Karpas-422 (cell line): ENCODE measurements around the gene SPATA21. TPM values are rescaled to one million over a fixed set of nuclear protein-coding genes. Genes with fewer than 3 reads are reported as not detected.

Experiments
- DNase-seq: peaks from one replicate; pipeline ENCODE4 v3.0.0-alpha.2; 2015
- H2AFZ ChIP-seq: fragments of 200-600 bp; sonication (generic); 2 replicates; pipeline ENCODE4 v1.6.1; 2014; ENCODE audit warnings: antibody characterized with exemption, low read length, mixed read lengths
- H3K27ac ChIP-seq: fragments of 200-600 bp; sonication (generic); 2 replicates; pipeline ENCODE4 v1.5.1; 2014; ENCODE audit warnings: mild to moderate bottlenecking, low read length, moderate library complexity
- H3K27me3 ChIP-seq: fragments of 200-600 bp; sonication (generic); 2 replicates; pipeline ENCODE4 v1.6.1; 2014; ENCODE audit warnings: low read length, mixed read lengths
- H3K36me3 ChIP-seq: fragments of 200-600 bp; sonication (generic); 2 replicates; pipeline ENCODE4 v1.6.1; 2014; ENCODE audit warnings: low read length, mixed read lengths; ENCODE audit not compliant: insufficient read depth
- H3K4me1 ChIP-seq: fragments of 200-600 bp; sonication (generic); 2 replicates; pipeline ENCODE4 v1.6.1; 2014; ENCODE audit warnings: mild to moderate bottlenecking, low read length, mixed read lengths
- H3K4me2 ChIP-seq: fragments of 200-600 bp; sonication (generic); 2 replicates; pipeline ENCODE4 v1.6.1; 2014; ENCODE audit warnings: low read length, low read depth, mild to moderate bottlenecking; ENCODE audit not compliant: poor library complexity, severe bottlenecking
- H3K4me3 ChIP-seq: fragments of 200-600 bp; sonication (generic); 2 replicates; pipeline ENCODE4 v1.5.1; 2014; ENCODE audit warnings: mild to moderate bottlenecking, antibody characterized with exemption, low read length, mixed read lengths
- H3K79me2 ChIP-seq: fragments of 200-600 bp; sonication (generic); 2 replicates; pipeline ENCODE4 v1.6.1; 2014; ENCODE audit warnings: mild to moderate bottlenecking, low read length, mixed read lengths
- H3K9ac ChIP-seq: fragments of 200-600 bp; sonication (generic); 2 replicates; pipeline ENCODE4 v1.6.0; 2014; ENCODE audit warnings: low read length
- H3K9me2 ChIP-seq: fragments of 200-600 bp; sonication (generic), shearing (Covaris generic); replicated peaks from 2 replicates; pipeline ENCODE4 v1.6.0; 2014; ENCODE audit warnings: mild to moderate bottlenecking, low read length, moderate library complexity; ENCODE audit not compliant: insufficient read depth
- H3K9me3 ChIP-seq: fragments of 300-700, 200-600 bp; sonication (generic); 2 replicates; pipeline ENCODE4 v1.6.1; 2014; ENCODE audit warnings: low read length, mixed read lengths
- H4K20me1 ChIP-seq: fragments of 200-600 bp; sonication (generic); 2 replicates; pipeline ENCODE4 v1.6.1; 2014; ENCODE audit warnings: mild to moderate bottlenecking, antibody characterized with exemption, low read length, low read depth; ENCODE audit not compliant: insufficient read depth
- total RNA-seq: library from RNA; depleted of rRNA; stranded (reverse); fragments of >200 nt; shearing (Covaris generic); gene quantifications from 2 replicates; pipeline ENCODE4 v1.2.3, GENCODE V29; 2014; ENCODE audit warnings: low replicate concordance

Gene SPATA21
- total RNA-seq, 1 experiment from 2014 or later: 1.2 TPM

- Histone ChIP-seq H3K27me3 (no peaks in the 10 kb centered on the region), H4K20me1 (peaks cover 42% of the 10 kb centered on the region), H3K79me2 (peaks cover 100% of the 10 kb centered on the region), H3K9me2 (no peaks in the 10 kb centered on the region), H3K4me1 (no peaks in the 10 kb centered on the region), H3K4me3 (no peak overlapping the region), H3K4me2 (no peak overlapping the region), H2AFZ (no peak overlapping the region), H3K27ac (no peak overlapping the region), H3K9me3 (no peaks in the 10 kb centered on the region), H3K9ac (no peak overlapping the region), H3K36me3 (no peaks in the 10 kb centered on the region; the same call in none of the 2 replicates)
- DNase-seq: no peak
These were observed 58.8 kb downstream of the SPATA21 start for GRCh38 chr1:16378443-16378842.

- Histone ChIP-seq H3K27me3 (no peaks in the 10 kb centered on the region), H4K20me1 (peaks cover 42% of the 10 kb centered on the region), H3K36me3 (peaks cover 3% of the 10 kb centered on the region), H3K9me3 (no peaks in the 10 kb centered on the region), H3K9me2 (no peaks in the 10 kb centered on the region), H3K4me1 (no peaks in the 10 kb centered on the region), H3K4me2 (no peak overlapping the region), H3K4me3 (no peak overlapping the region), H3K9ac (no peak overlapping the region), H2AFZ (no peak overlapping the region), H3K79me2 (peaks cover 99% of the 10 kb centered on the region), H3K27ac (no peak overlapping the region)
- no peak for DNase-seq
These were observed 60.3 kb downstream of the SPATA21 start for GRCh38 chr1:16376971-16377370.

- Histone ChIP-seq H3K4me1 (no peaks in the 10 kb centered on the region), H4K20me1 (peaks cover 44% of the 10 kb centered on the region), H3K4me2 (no peak overlapping the region), H2AFZ (no peak overlapping the region), H3K36me3 (peaks cover 3% of the 10 kb centered on the region), H3K27ac (no peak overlapping the region), H3K9ac (no peak overlapping the region), H3K27me3 (no peaks in the 10 kb centered on the region), H3K9me2 (no peaks in the 10 kb centered on the region), H3K79me2 (peaks cover 99% of the 10 kb centered on the region), H3K4me3 (no peak overlapping the region), H3K9me3 (no peaks in the 10 kb centered on the region)
- no peak for DNase-seq
These were observed 61.5 kb downstream of the SPATA21 start for GRCh38 chr1:16375521-16376340.

- Histone ChIP-seq H3K36me3 (peaks cover 5% of the 10 kb centered on the region), H3K4me3 (no peak overlapping the region), H3K27ac (no peak overlapping the region), H3K79me2 (peaks cover 99% of the 10 kb centered on the region), H4K20me1 (peaks cover 42% of the 10 kb centered on the region), H2AFZ (no peak overlapping the region), H3K9me2 (no peaks in the 10 kb centered on the region), H3K27me3 (no peaks in the 10 kb centered on the region), H3K4me1 (peaks cover 2% of the 10 kb centered on the region), H3K9ac (no peak overlapping the region), H3K4me2 (no peak overlapping the region), H3K9me3 (no peaks in the 10 kb centered on the region)
- DNase-seq: no peak
These were observed 63.0 kb downstream of the SPATA21 start for GRCh38 chr1:16374266-16374665.

- Histone ChIP-seq H3K4me3 (no peak overlapping the region), H2AFZ (no peak overlapping the region), H3K4me1 (peaks cover 13% of the 10 kb centered on the region), H4K20me1 (peaks cover 49% of the 10 kb centered on the region), H3K9ac (no peak overlapping the region), H3K36me3 (peaks cover 7% of the 10 kb centered on the region; the same call in 1 of the 2 replicates), H3K9me3 (no peaks in the 10 kb centered on the region), H3K79me2 (peaks cover 99% of the 10 kb centered on the region), H3K9me2 (no peaks in the 10 kb centered on the region), H3K27me3 (no peaks in the 10 kb centered on the region), H3K4me2 (no peak overlapping the region), H3K27ac (no peak overlapping the region)
- DNase-seq: no peak
These were observed 64.5 kb downstream of the SPATA21 start for GRCh38 chr1:16372535-16373285.

- H3K79me2 ChIP-seq: peaks cover 94% of the 10 kb centered on the region
- no peak overlapping the region for H3K9ac ChIP-seq
- H3K36me3 ChIP-seq: 0 out of 2 replicates have a peak, but pooled peaks cover 7% of the 10 kb centered on the region
- H3K4me3 ChIP-seq: no peak overlapping the region
- peaks cover 46% of the 10 kb centered on the region for H4K20me1 ChIP-seq
- H3K27ac ChIP-seq: no peak overlapping the region
- no peak overlapping the region for H2AFZ ChIP-seq
- H3K4me2 ChIP-seq: no peak overlapping the region
- H3K27me3 ChIP-seq: no peaks in the 10 kb centered on the region
- H3K9me3 ChIP-seq: no peaks in the 10 kb centered on the region
- H3K4me1 ChIP-seq: peaks cover 13% of the 10 kb centered on the region
- DNase-seq: no peak
- no peaks in the 10 kb centered on the region for H3K9me2 ChIP-seq
These were observed 65.5 kb downstream of the SPATA21 start for GRCh38 chr1:16371725-16372124.

GRCh38 chr1:16369821-16370220, 67.4 kb downstream of the SPATA21 start:
- peaks cover 17% of the 10 kb centered on the region for H3K4me1 ChIP-seq
- no peak overlapping the region for H3K9ac ChIP-seq
- peaks cover 31% of the 10 kb centered on the region for H4K20me1 ChIP-seq
- 0 out of 2 replicates have a peak, but pooled peaks cover 7% of the 10 kb centered on the region for H3K36me3 ChIP-seq
- no peak overlapping the region for H2AFZ ChIP-seq
- no peak overlapping the region for H3K27ac ChIP-seq
- no peak overlapping the region for H3K4me2 ChIP-seq
- no peaks in the 10 kb centered on the region for H3K9me3 ChIP-seq
- no peak for DNase-seq
- H3K27me3 ChIP-seq: no peaks in the 10 kb centered on the region
- H3K9me2 ChIP-seq: no peaks in the 10 kb centered on the region
- H3K79me2 ChIP-seq: peaks cover 75% of the 10 kb centered on the region
- no peak overlapping the region for H3K4me3 ChIP-seq
